Naive thymus-derived CD4-positive, alpha-beta T cell (primary cell): ENCODE measurements around the gene GTPBP4. TPM values are rescaled to one million over a fixed set of nuclear protein-coding genes. Genes with fewer than 3 reads are reported as not detected.

ENCODE experiments used
- ATAC-seq: fragments of 150-1000 bp; cut with Tn5 transposase; 2 replicates; pipeline ENCODE4 v1.10.0; 2021; ENCODE audit warnings: mild to moderate bottlenecking, moderate library complexity
- CTCF ChIA-PET: fragments of 350-600 bp; sonication (Branson Sonifier 250); formaldehyde crosslinking; loops from one replicate; lab custom pipeline; 2021; ENCODE audit warnings: antibody characterized with exemption; lab: Charles Lee
- POLR2A ChIA-PET: fragments of 350-600 bp; sonication (Branson Sonifier 250); formaldehyde crosslinking; loops from one replicate; lab custom pipeline; 2021; ENCODE audit warnings: antibody characterized with exemption, inconsistent platforms; lab: Charles Lee
- DNase-seq, 9 donors: peaks; one replicate each; pipeline versions ENCODE4 v3.0.0 to v3.0.0-alpha.2; 2020 to 2022; ENCODE audit warnings: mixed read lengths in 1 of 9
- H3K27ac ChIP-seq: one replicate; pipeline ENCODE4 v1.7.0; 2013; ENCODE audit warnings: mild to moderate bottlenecking, low read depth, low read length, moderate library complexity
- H3K27me3 ChIP-seq, 2 donors: one replicate each; pipeline ENCODE4 v1.7.0; 2013; ENCODE audit warnings: low read length in 2 of 2, mild to moderate bottlenecking in 2 of 2, moderate library complexity in 2 of 2; ENCODE audit not compliant: control insufficient read depth in 2 of 2, insufficient read depth in 2 of 2
- H3K36me3 ChIP-seq, 3 experiments: 1 replicate in 2 of 3; 2 replicates in 1 of 3; pipeline ENCODE4 v1.7.0; 2013; ENCODE audit warnings: low read length in 3 of 3, mild to moderate bottlenecking in 3 of 3, moderate library complexity in 1 of 3; ENCODE audit not compliant: insufficient read depth in 3 of 3, control insufficient read depth in 2 of 3
- H3K4me1 ChIP-seq, 2 donors: one replicate each; pipeline ENCODE4 v1.7.0; 2013; ENCODE audit warnings: low read length in 2 of 2, mild to moderate bottlenecking in 2 of 2, moderate library complexity in 1 of 2; ENCODE audit not compliant: control insufficient read depth in 2 of 2, insufficient read depth in 2 of 2
- H3K4me3 ChIP-seq: 2 replicates; pipeline ENCODE4 v1.7.0; 2013; ENCODE audit warnings: mild to moderate bottlenecking, low read length
- H3K9me3 ChIP-seq, 3 experiments: 1 replicate in 2 of 3; 2 replicates in 1 of 3; pipeline ENCODE4 v1.7.0; 2013; ENCODE audit warnings: low read length in 3 of 3; ENCODE audit not compliant: control insufficient read depth in 2 of 3
- H3K27ac Mint-ChIP-seq, 9 donors: one replicate each; pipeline ENCODE4 v1.8.0; 2020 to 2022; ENCODE audit warnings: mixed read lengths in 9 of 9, mild to moderate bottlenecking in 8 of 9, moderate library complexity in 5 of 9, inconsistent platforms in 2 of 9
- H3K27me3 Mint-ChIP-seq, 5 donors: one replicate each; pipeline ENCODE4 v1.8.0; 2021 to 2022; ENCODE audit warnings: mixed read lengths in 5 of 5, mild to moderate bottlenecking in 1 of 5
- H3K36me3 Mint-ChIP-seq, 5 donors: one replicate each; pipeline ENCODE4 v1.8.0; 2020 to 2022; ENCODE audit warnings: mixed read lengths in 5 of 5, mild to moderate bottlenecking in 3 of 5, inconsistent platforms in 1 of 5
- H3K4me1 Mint-ChIP-seq, 7 donors: one replicate each; pipeline ENCODE4 v1.8.0; 2020 to 2022; ENCODE audit warnings: mixed read lengths in 7 of 7, mild to moderate bottlenecking in 3 of 7, inconsistent platforms in 1 of 7
- H3K4me3 Mint-ChIP-seq, 10 donors: one replicate each; pipeline ENCODE4 v1.8.0; 2020 to 2022; ENCODE audit warnings: mild to moderate bottlenecking in 10 of 10, mixed read lengths in 10 of 10, moderate library complexity in 6 of 10, inconsistent platforms in 2 of 10
- H3K9me3 Mint-ChIP-seq, 11 donors: one replicate each; pipeline ENCODE4 v1.8.0; 2020 to 2022; ENCODE audit warnings: mixed read lengths in 11 of 11, mild to moderate bottlenecking in 4 of 11, inconsistent platforms in 1 of 11, moderate library complexity in 1 of 11
- intact Hi-C, 2 donors: fragments of 100-400 bp; cut with micrococcal nuclease; formaldehyde crosslinking; loops; one replicate each; pipeline ENCODE4 v1.15.1; 2023
- polyA plus RNA-seq, 2 donors: library from polyadenylated mRNA; unstranded; fragments of 300-500 nt; fragmentation: Illumina TruSeq; gene quantifications; one replicate each; pipeline ENCODE4 v1.2.3, GENCODE V29; 2021
- total RNA-seq, 6 experiments: library from RNA in 5 of 6; stranded (reverse) in 5 of 6; gene quantifications; 1 replicate in 5 of 6; 2 replicates in 1 of 6; pipeline ENCODE4 v1.2.3 and lab custom pipeline; 2021 to 2026

The GTPBP4 gene
- total and polyA plus RNA-seq, 7 experiments from 2014 or later: 17.4 to 81.8 (median 42.2) TPM

DNA sequence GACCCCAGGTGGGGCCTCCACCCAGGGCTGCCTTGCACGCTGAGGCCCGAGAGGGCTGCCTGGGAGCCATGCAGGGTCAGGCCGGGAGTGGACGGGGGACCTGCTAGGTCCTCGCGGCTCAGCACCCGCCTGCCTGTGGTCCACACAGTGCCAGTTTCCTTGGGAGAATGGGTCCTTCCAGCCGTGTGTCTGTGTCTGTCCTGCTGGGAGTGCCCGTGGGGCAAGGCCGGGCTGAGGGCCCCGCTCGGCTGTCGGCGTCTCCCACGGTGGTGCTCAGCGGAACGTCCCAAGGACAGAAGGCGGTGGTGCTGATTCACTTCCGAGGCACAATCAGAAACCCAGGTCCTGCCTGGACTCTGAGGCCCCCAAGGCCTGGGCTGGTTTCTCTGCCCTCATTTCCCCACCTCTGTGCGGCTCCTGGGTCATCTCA lies 23.2 kb upstream of the GTPBP4 start:
- ATAC-seq (no peak), DNase-seq (no peak)
- Mint-ChIP-seq H3K36me3 (no peaks in the 10 kb centered on the region), H3K27me3 (peaks cover 10 to 17% (median 15%) of the 10 kb centered on the region in 5 donors), H3K4me3 (no peak overlapping the region), H3K27ac (no peak overlapping the region), H3K9me3 (peaks cover 0 to 13% (median 2%) of the 10 kb centered on the region in 11 donors), H3K4me1 (peaks cover 6 to 19% (median 7%) of the 10 kb centered on the region in 7 donors)
- Histone ChIP-seq H3K4me3 (no peak overlapping the region), H3K4me1 (no peaks in the 10 kb centered on the region), H3K9me3 (no peaks in the 10 kb centered on the region), H3K36me3 (no peaks in the 10 kb centered on the region), H3K27me3 (no peaks in the 10 kb centered on the region), H3K27ac (no peak overlapping the region)
- POLR2A ChIA-PET: no interaction called here
- intact Hi-C loops: no loop called here
- CTCF ChIA-PET: no interaction called here

- peaks cover 0 to 4% (median 0%) of the 10 kb centered on the region in 5 donors for H3K36me3 Mint-ChIP-seq
- intact Hi-C loops: no loop called here
- Histone ChIP-seq H3K4me3 (no peak overlapping the region), H3K27ac (no peak overlapping the region), H3K36me3 (no peaks in the 10 kb centered on the region), H3K27me3 (no peaks in the 10 kb centered on the region), H3K4me1 (no peaks in the 10 kb centered on the region), H3K9me3 (no peaks in the 10 kb centered on the region)
- ChIA-PET POLR2A (no interaction called here), CTCF (no interaction called here)
- ATAC-seq: no peak
- H3K4me1 Mint-ChIP-seq: peaks cover 6 to 19% (median 7%) of the 10 kb centered on the region in 7 donors
- peak overlapping the region in 2 of 9 donors; percentile 32 to 73 for H3K27ac Mint-ChIP-seq
- peaks cover 10 to 20% (median 16%) of the 10 kb centered on the region in 5 donors for H3K27me3 Mint-ChIP-seq
- DNase-seq: no peak
- peaks cover 0 to 16% (median 3%) of the 10 kb centered on the region in 11 donors for H3K9me3 Mint-ChIP-seq
- peak overlapping the region in 1 of 10 donors; percentile 11 for H3K4me3 Mint-ChIP-seq
These were observed 21.6 kb upstream of the GTPBP4 start for GRCh38 chr10:966466-967235.

DNA sequence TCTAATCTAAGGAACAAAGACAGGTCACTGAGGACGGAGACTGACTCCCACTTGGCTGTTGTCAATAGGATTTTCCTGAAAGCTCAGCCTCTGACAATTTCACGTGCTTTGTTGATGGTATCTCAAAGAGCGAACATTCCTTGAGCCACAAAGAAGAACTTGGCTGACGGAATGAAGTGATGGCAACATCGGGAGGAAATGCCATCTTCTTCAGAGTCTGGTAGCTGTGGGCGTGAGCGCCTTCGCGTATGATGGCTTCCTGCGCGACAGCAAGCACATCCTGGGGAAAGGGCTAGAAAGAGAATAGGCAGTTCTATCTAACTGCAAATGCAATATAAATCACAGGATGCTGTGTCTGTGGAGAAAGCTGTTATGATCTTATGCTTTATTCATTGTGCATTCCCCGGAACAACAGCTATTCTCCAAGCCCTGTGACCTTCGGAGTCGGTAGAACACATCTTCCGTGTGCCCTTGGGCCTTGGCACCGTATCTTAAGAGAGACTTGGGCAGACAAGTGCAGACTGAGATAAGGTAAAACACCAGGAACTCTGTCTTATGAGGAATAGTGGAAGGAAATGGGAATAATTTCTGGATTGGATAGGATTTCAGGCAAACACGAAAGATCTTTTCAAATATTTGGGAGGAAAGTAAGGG lies 19.6 kb upstream of the GTPBP4 start:
- CTCF ChIA-PET: no interaction called here
- Histone ChIP-seq H3K27me3 (no peaks in the 10 kb centered on the region), H3K9me3 (no peaks in the 10 kb centered on the region), H3K36me3 (no peaks in the 10 kb centered on the region), H3K4me3 (no peak overlapping the region), H3K27ac (no peak overlapping the region), H3K4me1 (no peaks in the 10 kb centered on the region)
- H3K27ac Mint-ChIP-seq: no peak overlapping the region
- H3K4me1 Mint-ChIP-seq: peaks cover 6 to 19% (median 7%) of the 10 kb centered on the region in 7 donors
- H3K27me3 Mint-ChIP-seq: peaks cover 10 to 20% (median 16%) of the 10 kb centered on the region in 5 donors
- POLR2A ChIA-PET: no interaction called here
- peaks cover 0 to 4% (median 0%) of the 10 kb centered on the region in 5 donors for H3K36me3 Mint-ChIP-seq
- H3K9me3 Mint-ChIP-seq: peaks cover 0 to 28% (median 4%) of the 10 kb centered on the region in 11 donors
- DNase-seq (no peak), ATAC-seq (no peak)
- intact Hi-C loops: no loop called here
- no peak overlapping the region for H3K4me3 Mint-ChIP-seq

GRCh38 chr10:969473-970150 lies 18.6 kb upstream of the GTPBP4 start:
- Histone ChIP-seq H3K27me3 (no peaks in the 10 kb centered on the region), H3K27ac (no peak overlapping the region), H3K36me3 (no peaks in the 10 kb centered on the region), H3K4me1 (no peaks in the 10 kb centered on the region), H3K9me3 (no peaks in the 10 kb centered on the region), H3K4me3 (no peak overlapping the region)
- POLR2A ChIA-PET: no interaction called here
- ATAC-seq (no peak), DNase-seq (no peak)
- CTCF ChIA-PET: no interaction called here
- Mint-ChIP-seq H3K27me3 (peaks cover 10 to 20% (median 16%) of the 10 kb centered on the region in 5 donors), H3K36me3 (peaks cover 0 to 4% (median 0%) of the 10 kb centered on the region in 5 donors), H3K9me3 (peaks cover 0 to 28% (median 4%) of the 10 kb centered on the region in 11 donors), H3K4me3 (no peak overlapping the region), H3K27ac (no peak overlapping the region), H3K4me1 (peaks cover 6 to 19% (median 7%) of the 10 kb centered on the region in 7 donors)
- intact Hi-C loops: no loop called here

- Mint-ChIP-seq H3K4me1 (peaks cover 6 to 19% (median 7%) of the 10 kb centered on the region in 7 donors), H3K27me3 (peaks cover 10 to 20% (median 16%) of the 10 kb centered on the region in 5 donors), H3K4me3 (no peak overlapping the region), H3K9me3 (peaks cover 0 to 27% (median 4%) of the 10 kb centered on the region in 11 donors), H3K27ac (no peak overlapping the region), H3K36me3 (peaks cover 0 to 4% (median 0%) of the 10 kb centered on the region in 5 donors)
- ATAC-seq: no peak
- H3K27ac ChIP-seq: no peak overlapping the region
- ChIA-PET POLR2A (no interaction called here), CTCF (no interaction called here)
- intact Hi-C loops: no loop called here
- DNase-seq: no peak
- no peak overlapping the region for H3K4me3 ChIP-seq
- no peaks in the 10 kb centered on the region for H3K36me3 ChIP-seq
- no peaks in the 10 kb centered on the region for H3K4me1 ChIP-seq
- H3K27me3 ChIP-seq: no peaks in the 10 kb centered on the region
- no peaks in the 10 kb centered on the region for H3K9me3 ChIP-seq
These were observed 17.7 kb upstream of the GTPBP4 start for GRCh38 chr10:970311-971149.

DNA sequence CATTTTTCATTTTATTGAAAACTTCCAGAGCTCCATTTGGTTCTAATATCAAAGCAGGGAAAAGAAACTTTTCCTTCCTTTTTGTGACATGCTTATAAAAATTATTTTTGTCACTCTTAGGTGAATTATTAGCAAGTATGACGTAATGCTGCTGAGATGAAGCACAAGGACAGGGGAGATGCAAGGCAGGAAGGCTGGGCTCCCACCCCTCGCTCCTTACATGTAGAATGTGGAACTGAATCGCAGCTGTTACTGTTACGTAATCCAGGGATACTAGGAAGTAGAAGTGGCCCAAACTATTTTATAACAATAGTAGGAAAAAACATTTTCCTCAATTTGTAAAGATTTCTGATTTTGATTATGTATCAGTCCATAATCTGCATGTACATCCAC lies 17.1 kb upstream of the GTPBP4 start:
- H3K9me3 ChIP-seq: no peaks in the 10 kb centered on the region
- POLR2A ChIA-PET: no interaction called here
- no peak overlapping the region for H3K4me3 ChIP-seq
- H3K27ac ChIP-seq: no peak overlapping the region
- ATAC-seq: no peak
- intact Hi-C loops: no loop called here
- peaks cover 6 to 14% (median 7%) of the 10 kb centered on the region in 7 donors for H3K4me1 Mint-ChIP-seq
- no peaks in the 10 kb centered on the region for H3K36me3 ChIP-seq
- CTCF ChIA-PET: no interaction called here
- H3K36me3 Mint-ChIP-seq: peaks cover 0 to 4% (median 0%) of the 10 kb centered on the region in 5 donors
- DNase-seq: no peak
- H3K27ac Mint-ChIP-seq: no peak overlapping the region
- no peaks in the 10 kb centered on the region for H3K4me1 ChIP-seq
- no peaks in the 10 kb centered on the region for H3K27me3 ChIP-seq
- peaks cover 0 to 21% (median 1%) of the 10 kb centered on the region in 11 donors for H3K9me3 Mint-ChIP-seq
- H3K4me3 Mint-ChIP-seq: no peak overlapping the region
- H3K27me3 Mint-ChIP-seq: peaks cover 10 to 20% (median 16%) of the 10 kb centered on the region in 5 donors
